Amniotic epithelial cell (primary cell): ENCODE data around the gene BLVRA.
"Not testable (repeated sequence)": the region's sequence is repeated elsewhere in the genome, so short reads cannot be mapped to it uniquely, and the experiment has no call there.

Source experiments
- DNase-seq: peaks from one replicate; pipeline ENCODE4 v3.0.0-alpha.2; 2010; ENCODE audit warnings: low read depth

Gene BLVRA

GRCh38 chr7:43769791-43770465 is 11.4 kb downstream of the BLVRA start:
- no peak for DNase-seq

GRCh38 chr7:43771128-43771527 is 12.6 kb downstream of the BLVRA start:
- no peak for DNase-seq

GRCh38 chr7:43771573-43771972 is 13.1 kb downstream of the BLVRA start:
- DNase-seq, result no peak

- DNase-seq, result not testable (repeated sequence)
Observed at GRCh38 chr7:43773268-43773667, 14.8 kb downstream of the BLVRA start.

- not testable (repeated sequence) for DNase-seq
Observed at GRCh38 chr7:43775255-43775654, 16.8 kb downstream of the BLVRA start.

GRCh38 chr7:43778293-43779044 is 20.0 kb downstream of the BLVRA start:
- not testable (repeated sequence) for DNase-seq

- DNase-seq, result peak; percentile 67
Observed at GRCh38 chr7:43779045-43779812, 20.7 kb downstream of the BLVRA start.

GRCh38 chr7:43781726-43782607 is 23.5 kb downstream of the BLVRA start:
- peak; percentile 93 for DNase-seq

- DNase-seq, result no peak
Observed at GRCh38 chr7:43782768-43783555, 24.5 kb downstream of the BLVRA start.

- no peak for DNase-seq
Observed at GRCh38 chr7:43784030-43784584, 25.6 kb downstream of the BLVRA start.

GRCh38 chr7:43784585-43785087 is 26.2 kb downstream of the BLVRA start:
- peak; percentile 80 for DNase-seq

GRCh38 chr7:43785420-43785819 is 26.9 kb downstream of the BLVRA start:
- DNase-seq, result peak; percentile 99

- DNase-seq, result no peak
Observed at GRCh38 chr7:43787771-43788170, 29.3 kb downstream of the BLVRA start.

- no peak for DNase-seq
Observed at GRCh38 chr7:43790006-43790405, 31.5 kb downstream of the BLVRA start.

GRCh38 chr7:43790834-43791233 is 32.4 kb downstream of the BLVRA start:
- no peak for DNase-seq

GRCh38 chr7:43791665-43792064 is 33.2 kb downstream of the BLVRA start:
- DNase-seq, result no peak

- peak; percentile 27 for DNase-seq
Observed at GRCh38 chr7:43792471-43793150, 34.1 kb downstream of the BLVRA start.

GRCh38 chr7:43799605-43800004 is 41.1 kb downstream of the BLVRA start:
- DNase-seq, result peak; percentile 32

- DNase-seq, result no peak
Observed at GRCh38 chr7:43803865-43804264, 45.4 kb downstream of the BLVRA start.

GRCh38 chr7:43808410-43808809 is 49.9 kb downstream of the BLVRA start:
- DNase-seq, result no peak
